Measurements from ENCODE around the gene TOB1.

TOB1 gene

GRCh38 chr17:50875074-50875473, 8.9 kb upstream of the TOB1 start:
- no peak for TF ChIP-seq CTCF (IDR thresholded peaks at IDR 0.05; ENCODE audit: insufficient read depth, low read length, missing control alignments)
- POLR2A ChIA-PET = interaction anchor here (0.8 to 1.0 kb wide), 2 partner anchors 9 kb away, joined by 5 to 6 read pairs; partner anchors contain the start of gene TOB1
- no peak overlapping the region for H3K4me3 ChIP-seq (ENCODE audit: low read depth, low read length)
- DNase-seq (ENCODE audit: low read depth, low spot score) = no peak
- CTCF ChIA-PET = no interaction called here

- ChIA-PET POLR2A (no interaction called here), CTCF (interaction anchor here (1.2 kb wide), 1 partner anchor 21 kb away, joined by 4 read pairs; no protein-coding TSS in a partner anchor)
- no peak overlapping the region for H3K4me3 ChIP-seq (ENCODE audit: low read depth, low read length)
- TF ChIP-seq CTCF (IDR thresholded peaks at IDR 0.05; ENCODE audit: insufficient read depth, low read length, missing control alignments) = no peak
- DNase-seq (ENCODE audit: low read depth, low spot score) = no peak
Observed at GRCh38 chr17:50872710-50873424, 6.7 kb upstream of the TOB1 start.

- no peak for TF ChIP-seq CTCF (IDR thresholded peaks at IDR 0.05; ENCODE audit: insufficient read depth, low read length, missing control alignments)
- no peak for DNase-seq (ENCODE audit: low read depth, low spot score)
- ChIA-PET POLR2A (no interaction called here), CTCF (interaction anchor here (1.2 to 1.5 kb wide), 2 partner anchors 20 to 58 kb away, joined by 3 to 4 read pairs; no protein-coding TSS in a partner anchor)
- no peak overlapping the region for H3K4me3 ChIP-seq (ENCODE audit: low read depth, low read length)
Observed at GRCh38 chr17:50871898-50872297, 5.7 kb upstream of the TOB1 start.

GRCh38 chr17:50871364-50871763, 5.2 kb upstream of the TOB1 start:
- DNase-seq (ENCODE audit: low read depth, low spot score) = no peak
- ChIA-PET POLR2A (no interaction called here), CTCF (interaction anchor here (1.5 kb wide), 1 partner anchor 59 kb away, joined by 3 read pairs; no protein-coding TSS in a partner anchor)
- H3K4me3 ChIP-seq (ENCODE audit: low read depth, low read length) = no peak overlapping the region
- no peak for TF ChIP-seq CTCF (IDR thresholded peaks at IDR 0.05; ENCODE audit: insufficient read depth, low read length, missing control alignments)

- no peak overlapping the region for H3K4me3 ChIP-seq (ENCODE audit: low read depth, low read length)
- TF ChIP-seq CTCF (IDR thresholded peaks at IDR 0.05; ENCODE audit: insufficient read depth, low read length, missing control alignments) = no peak
- ChIA-PET POLR2A (no interaction called here), CTCF (no interaction called here)
- DNase-seq (ENCODE audit: low read depth, low spot score) = no peak
Observed at GRCh38 chr17:50868602-50869001, 2.4 kb upstream of the TOB1 start.

- CTCF ChIA-PET = interaction anchor here (21.7 kb wide), 1 partner anchor 80 kb away, joined by 758 read pairs; no protein-coding TSS in a partner anchor
- no peak overlapping the region; the same call in 1 of the 2 replicates for H3K4me3 ChIP-seq (ENCODE audit: low read depth, low read length)
- POLR2A ChIA-PET = interaction anchor here (0.7 to 5.9 kb wide), 2 partner anchors 11 to 85 kb away, joined by 3 to 126 read pairs; no protein-coding TSS in a partner anchor
- DNase-seq (ENCODE audit: low read depth, low spot score) = no peak
- no peak for TF ChIP-seq CTCF (IDR thresholded peaks at IDR 0.05; ENCODE audit: insufficient read depth, low read length, missing control alignments)
Observed at GRCh38 chr17:50868140-50868438, 1.9 kb upstream of the TOB1 start.

All from AG04449 (cell line).